H9 (cell line): ENCODE data around the gene NEK6. TPM values are rescaled to one million over a fixed set of nuclear protein-coding genes. Genes with fewer than 3 reads are reported as not detected.

Experiments
- DNase-seq: peaks from one replicate; pipeline ENCODE4 v3.0.0-alpha.2; 2017
- H2AFZ ChIP-seq: one replicate; pipeline ENCODE4 v1.6.1; 2013; ENCODE audit warnings: mild to moderate bottlenecking, low read length, control low read depth, moderate library complexity
- H2AK5ac ChIP-seq: 2 replicates; pipeline ENCODE4 v1.6.1; 2013; ENCODE audit warnings: low read length, control low read depth, mixed read lengths; ENCODE audit not compliant: insufficient read length
- H2BK120ac ChIP-seq: one replicate; pipeline ENCODE4 v1.6.1; 2013; ENCODE audit warnings: low read depth, mild to moderate bottlenecking, low read length, control low read depth, inconsistent platforms; ENCODE audit not compliant: poor library complexity, severe bottlenecking
- H2BK12ac ChIP-seq: 2 replicates; pipeline ENCODE4 v1.6.1; 2013; ENCODE audit warnings: low read length, control low read depth, mixed read lengths, low read depth; ENCODE audit not compliant: insufficient read length
- H2BK15ac ChIP-seq: 2 replicates; pipeline ENCODE4 v1.6.1; 2013; ENCODE audit warnings: low read depth, low read length, control low read depth
- H2BK20ac ChIP-seq: one replicate; pipeline ENCODE4 v1.6.1; 2013; ENCODE audit warnings: low read depth, mild to moderate bottlenecking, low read length, control low read depth, inconsistent platforms; ENCODE audit not compliant: poor library complexity, severe bottlenecking
- H2BK5ac ChIP-seq: 2 replicates; pipeline ENCODE4 v1.6.1; 2013; ENCODE audit warnings: low read length, control low read depth, mixed read lengths; ENCODE audit not compliant: insufficient read length
- H3K14ac ChIP-seq: 2 replicates; pipeline ENCODE4 v1.6.1; 2013; ENCODE audit warnings: low read length, control low read depth; ENCODE audit not compliant: insufficient read depth
- H3K18ac ChIP-seq: 2 replicates; pipeline ENCODE4 v1.6.1; 2013; ENCODE audit warnings: low read depth, mild to moderate bottlenecking, mixed read lengths, low read length, control low read depth; ENCODE audit not compliant: insufficient read length
- H3K23ac ChIP-seq: 2 replicates; pipeline ENCODE4 v1.6.1; 2013; ENCODE audit warnings: low read length, control low read depth, mixed read lengths, low read depth; ENCODE audit not compliant: insufficient read length
- H3K23me2 ChIP-seq: 2 replicates; pipeline ENCODE4 v1.6.1; 2013; ENCODE audit warnings: low read depth, mild to moderate bottlenecking, mixed read lengths, low read length, control low read depth; ENCODE audit not compliant: insufficient read length, poor library complexity, severe bottlenecking
- H3K27ac ChIP-seq: 2 replicates; pipeline ENCODE4 v1.5.1; 2013; ENCODE audit warnings: low read length, control low read depth, mixed read lengths, low read depth; ENCODE audit not compliant: insufficient read length
- H3K27me3 ChIP-seq: 2 replicates; pipeline ENCODE4 v1.6.1; 2013; ENCODE audit warnings: low read length, control low read depth, inconsistent platforms; ENCODE audit not compliant: insufficient read depth
- H3K4ac ChIP-seq: 2 replicates; pipeline ENCODE4 v1.6.1; 2013; ENCODE audit warnings: low read depth, mild to moderate bottlenecking, control low read depth, inconsistent platforms, low read length, moderate library complexity
- H3K4me1 ChIP-seq: 2 replicates; pipeline ENCODE4 v1.6.1; 2013; ENCODE audit warnings: low read length, control low read depth, inconsistent platforms; ENCODE audit not compliant: insufficient read depth
- H3K4me2 ChIP-seq: 2 replicates; pipeline ENCODE4 v1.6.1; 2013; ENCODE audit warnings: low read length, control low read depth, mixed read lengths; ENCODE audit not compliant: insufficient read length, insufficient read depth
- H3K56ac ChIP-seq: 2 replicates; pipeline ENCODE4 v1.6.1; 2013; ENCODE audit warnings: low read depth, mild to moderate bottlenecking, mixed read lengths, low read length, control low read depth; ENCODE audit not compliant: insufficient read length
- H3K79me1 ChIP-seq: 2 replicates; pipeline ENCODE4 v1.6.1; 2013; ENCODE audit warnings: low read depth, mild to moderate bottlenecking, moderate library complexity, low read length, control low read depth, inconsistent platforms; ENCODE audit not compliant: insufficient read depth, poor library complexity, severe bottlenecking
- H3K79me2 ChIP-seq: 2 replicates; pipeline ENCODE4 v1.6.1; 2013; ENCODE audit warnings: low read length, control low read depth, inconsistent platforms; ENCODE audit not compliant: insufficient read depth
- H3K9ac ChIP-seq: 2 replicates; pipeline ENCODE4 v1.6.1; 2013; ENCODE audit warnings: low read length, control low read depth, mixed read lengths; ENCODE audit not compliant: insufficient read length; ENCODE audit errors: extremely low read depth
- H3K9me3 ChIP-seq: one replicate; pipeline ENCODE4 v1.6.1; 2013; ENCODE audit warnings: low read depth, low read length, inconsistent platforms; ENCODE audit not compliant: control insufficient read depth
- H3T11ph ChIP-seq: one replicate; pipeline ENCODE4 v1.6.1; 2013; ENCODE audit warnings: mild to moderate bottlenecking, low read length, control low read depth, inconsistent platforms
- H4K20me1 ChIP-seq: one replicate; pipeline ENCODE4 v1.6.1; 2013; ENCODE audit not compliant: control insufficient read depth, insufficient read length, insufficient read depth
- H4K5ac ChIP-seq: 2 replicates; pipeline ENCODE4 v1.6.1; 2013; ENCODE audit warnings: low read depth, mild to moderate bottlenecking, mixed read lengths, low read length, control low read depth; ENCODE audit not compliant: insufficient read length
- H4K8ac ChIP-seq: replicated peaks from 2 replicates; pipeline ENCODE4 v1.6.1; 2013; ENCODE audit warnings: low read length, control low read depth, mixed read lengths, low read depth; ENCODE audit not compliant: insufficient read length
- H4K91ac ChIP-seq: 2 replicates; pipeline ENCODE4 v1.6.1; 2013; ENCODE audit warnings: low read depth, mild to moderate bottlenecking, moderate library complexity, mixed read lengths, low read length, control low read depth; ENCODE audit not compliant: insufficient read length
- H3K27ac Mint-ChIP-seq, 3 experiments: 2 replicates in 2 of 3; 3 replicates in 1 of 3; pipeline ENCODE4 v1.8.0; 2020 to 2021; ENCODE audit warnings: mixed read lengths in 3 of 3, mild to moderate bottlenecking in 1 of 3, moderate library complexity in 1 of 3
- H3K27me3 Mint-ChIP-seq: 2 replicates; pipeline ENCODE4 v1.8.0; 2021; ENCODE audit warnings: low read depth, mild to moderate bottlenecking, moderate library complexity, mixed read lengths
- H3K36me3 Mint-ChIP-seq, 3 experiments: 2 replicates in 2 of 3; 3 replicates in 1 of 3; pipeline ENCODE4 v1.8.0; 2020 to 2021; ENCODE audit warnings: low read depth in 3 of 3, mixed read lengths in 3 of 3; ENCODE audit not compliant: insufficient read depth in 1 of 3
- H3K4me1 Mint-ChIP-seq, 2 experiments: 2 replicates each; pipeline ENCODE4 v1.8.0; 2020; ENCODE audit warnings: mixed read lengths in 2 of 2
- H3K4me3 Mint-ChIP-seq, 2 experiments: 2 replicates in 1 of 2; 3 replicates in 1 of 2; pipeline ENCODE4 v1.8.0; 2020 to 2021; ENCODE audit warnings: mild to moderate bottlenecking in 2 of 2, mixed read lengths in 2 of 2, moderate library complexity in 1 of 2
- H3K9me3 Mint-ChIP-seq, 2 experiments: 2 replicates in 1 of 2; 3 replicates in 1 of 2; pipeline ENCODE4 v1.8.0; 2020; ENCODE audit warnings: mild to moderate bottlenecking in 2 of 2, mixed read lengths in 2 of 2, moderate library complexity in 1 of 2
- CTCF ChIP-seq: fragments of 200-600 bp; sonication (generic); conservative IDR thresholded peaks from 3 replicates; pipeline ENCODE4 v1.8.0; 2021; ENCODE audit warnings: antibody characterized with exemption, mild to moderate bottlenecking
- WGBS: extraction: QIAGEN DNeasy Blood & Tissue Kit; methylation state at CpG from one replicate; pipeline ENCODE4 v1.1.7; 2013; ENCODE audit warnings: missing lambda C conversion rate, low lambda C conversion rate, mixed read lengths; ENCODE audit not compliant: insufficient read length; ENCODE audit errors: extremely low coverage; 5-methylcytosine and 5-hydroxymethylcytosine counted together
- total RNA-seq: library from RNA; stranded (reverse); gene quantifications from 2 replicates; pipeline ENCODE4 v1.2.1, GENCODE V29; 2021

The NEK6 gene
- total RNA-seq, 1 experiment from 2014 or later: 14.3 TPM

GRCh38 chr9:124269556-124269955, 11.8 kb downstream of the NEK6 start:
- WGBS: no CpG with 5 or more reads among the region's 6 CpGs

More at GRCh38 chr9:124269556-124269955, 11.8 kb downstream of the NEK6 start:
- H3K79me1 ChIP-seq: no peaks in the 10 kb centered on the region
- no peak overlapping the region for H2BK12ac ChIP-seq
- H3K14ac ChIP-seq: no peak overlapping the region
- no peaks in the 10 kb centered on the region; the same call in 1 of the 2 replicates for H3K27me3 Mint-ChIP-seq
- H2BK15ac ChIP-seq: no peak overlapping the region
- H2BK120ac ChIP-seq: no peak overlapping the region
- H3K27me3 ChIP-seq: no peaks in the 10 kb centered on the region
- no peaks in the 10 kb centered on the region for H3K36me3 Mint-ChIP-seq
- TF ChIP-seq CTCF: no peak
- no peak overlapping the region for H4K8ac ChIP-seq
- no peak overlapping the region for H3K4me3 Mint-ChIP-seq
- no peak overlapping the region for H2AFZ ChIP-seq
- H3K4ac ChIP-seq: no peak overlapping the region
- H3K23ac ChIP-seq: no peak overlapping the region
- no peaks in the 10 kb centered on the region for H4K20me1 ChIP-seq
- H3K4me2 ChIP-seq: no peak overlapping the region
- no peaks in the 10 kb centered on the region for H3K4me1 ChIP-seq
- H3K23me2 ChIP-seq: no peaks in the 10 kb centered on the region
- H3K9ac ChIP-seq: no peak overlapping the region
- H3K18ac ChIP-seq: no peak overlapping the region
- H3K9me3 Mint-ChIP-seq: no peaks in the 10 kb centered on the region
- H3K56ac ChIP-seq: no peak overlapping the region
- H4K5ac ChIP-seq: no peak overlapping the region
- H2BK20ac ChIP-seq: no peak overlapping the region
- H4K91ac ChIP-seq: no peak overlapping the region
- no peak overlapping the region for H3T11ph ChIP-seq
- H3K4me1 Mint-ChIP-seq: peaks cover 8 to 32% of the 10 kb centered on the region in 2 experiments
- no peak overlapping the region for H3K27ac ChIP-seq
- H2AK5ac ChIP-seq: no peak overlapping the region
- H3K9me3 ChIP-seq: no peaks in the 10 kb centered on the region
- H2BK5ac ChIP-seq: no peak overlapping the region
- no peaks in the 10 kb centered on the region; the same call in 1 of the 2 replicates for H3K79me2 ChIP-seq
- H3K27ac Mint-ChIP-seq: no peak overlapping the region; a peak in 1 of 7 replicates
- no peak for DNase-seq
